ENCODE measurements around the gene ZBTB40.

ZBTB40 gene

GRCh38 chr1:22440582-22440981, 11.1 kb upstream of the ZBTB40 start:
- TF ChIP-seq, protein P1, sequence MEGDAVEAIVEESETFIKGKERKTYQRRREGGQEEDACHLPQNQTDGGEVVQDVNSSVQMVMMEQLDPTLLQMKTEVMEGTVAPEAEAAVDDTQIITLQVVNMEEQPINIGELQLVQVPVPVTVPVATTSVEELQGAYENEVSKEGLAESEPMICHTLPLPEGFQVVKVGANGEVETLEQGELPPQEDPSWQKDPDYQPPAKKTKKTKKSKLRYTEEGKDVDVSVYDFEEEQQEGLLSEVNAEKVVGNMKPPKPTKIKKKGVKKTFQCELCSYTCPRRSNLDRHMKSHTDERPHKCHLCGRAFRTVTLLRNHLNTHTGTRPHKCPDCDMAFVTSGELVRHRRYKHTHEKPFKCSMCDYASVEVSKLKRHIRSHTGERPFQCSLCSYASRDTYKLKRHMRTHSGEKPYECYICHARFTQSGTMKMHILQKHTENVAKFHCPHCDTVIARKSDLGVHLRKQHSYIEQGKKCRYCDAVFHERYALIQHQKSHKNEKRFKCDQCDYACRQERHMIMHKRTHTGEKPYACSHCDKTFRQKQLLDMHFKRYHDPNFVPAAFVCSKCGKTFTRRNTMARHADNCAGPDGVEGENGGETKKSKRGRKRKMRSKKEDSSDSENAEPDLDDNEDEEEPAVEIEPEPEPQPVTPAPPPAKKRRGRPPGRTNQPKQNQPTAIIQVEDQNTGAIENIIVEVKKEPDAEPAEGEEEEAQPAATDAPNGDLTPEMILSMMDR (IDR thresholded peaks at IDR 0.05; ENCODE audit: low read depth, low read length), result no peak
- TF ChIP-seq EZH2phosphoT487 (IDR thresholded peaks at IDR 0.05; ENCODE audit: low read depth), result no peak
- Histone ChIP-seq H3K9me3 (ENCODE audit: insufficient read depth, low read length) (0 out of 2 replicates have a peak, but pooled peaks cover 10% of the 10 kb centered on the region), H3K4me1 (ENCODE audit: low read length) (no peaks in the 10 kb centered on the region), H3K36me3 (replicated peaks; ENCODE audit: low read depth, low read length) (no peaks in the 10 kb centered on the region), H3K27ac (ENCODE audit: low read length) (no peak overlapping the region), H3K4me3 (ENCODE audit: low read length) (no peak overlapping the region), H3K9ac (ENCODE audit: low read length) (no peak overlapping the region), H2AFZ (ENCODE audit: low read depth, low read length) (no peak overlapping the region), H4K20me1 (ENCODE audit: insufficient read depth, low read length) (no peaks in the 10 kb centered on the region), H3K79me2 (ENCODE audit: low read length) (no peaks in the 10 kb centered on the region), H3K27me3 (ENCODE audit: low read depth, low read length) (no peaks in the 10 kb centered on the region), H3K4me2 (ENCODE audit: low read length) (no peak overlapping the region)

DNA sequence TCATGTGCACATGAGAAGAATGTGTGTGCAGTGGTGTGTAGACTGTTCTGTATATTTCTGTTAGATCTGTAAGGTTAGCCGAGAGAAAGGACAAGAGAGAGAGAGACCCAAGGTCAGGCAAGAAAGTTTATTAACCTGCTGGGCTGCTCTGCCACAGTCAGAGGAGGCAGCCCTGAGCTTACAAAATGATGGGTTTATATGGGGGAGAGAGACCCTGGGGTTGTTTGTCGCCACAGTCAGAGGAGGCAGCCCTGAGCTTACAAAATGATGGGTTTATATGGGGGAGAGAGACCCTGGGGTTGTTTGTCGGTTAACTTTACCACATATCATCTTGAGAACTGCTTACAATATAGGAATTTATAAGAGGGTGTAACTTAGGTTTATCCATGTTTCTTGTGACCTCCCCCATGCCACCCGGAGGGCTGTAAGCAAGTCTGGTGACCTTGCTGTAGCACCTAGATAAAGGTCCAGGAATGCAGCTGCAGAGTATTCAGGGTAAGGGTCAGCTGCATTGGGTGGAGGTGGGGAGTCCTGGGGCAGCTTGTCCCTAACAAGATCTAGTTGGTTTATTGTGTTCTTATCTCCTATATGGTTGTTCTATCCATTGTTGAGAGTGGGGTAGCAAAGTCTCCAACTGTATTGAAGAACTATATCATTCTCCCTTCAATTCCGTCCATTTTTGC, 9.3 kb upstream of the ZBTB40 start:
- Histone ChIP-seq H3K27ac (ENCODE audit: low read length) (no peak overlapping the region), H3K4me3 (ENCODE audit: low read length) (no peak overlapping the region), H2AFZ (ENCODE audit: low read depth, low read length) (no peak overlapping the region), H4K20me1 (ENCODE audit: insufficient read depth, low read length) (no peaks in the 10 kb centered on the region), H3K4me2 (ENCODE audit: low read length) (no peak overlapping the region), H3K9ac (ENCODE audit: low read length) (no peak overlapping the region), H3K9me3 (ENCODE audit: insufficient read depth, low read length) (0 out of 2 replicates have a peak, but pooled peaks cover 10% of the 10 kb centered on the region), H3K79me2 (ENCODE audit: low read length) (no peaks in the 10 kb centered on the region), H3K27me3 (ENCODE audit: low read depth, low read length) (no peaks in the 10 kb centered on the region), H3K36me3 (replicated peaks; ENCODE audit: low read depth, low read length) (no peaks in the 10 kb centered on the region), H3K4me1 (ENCODE audit: low read length) (no peaks in the 10 kb centered on the region)
- TF ChIP-seq, protein P1 (IDR thresholded peaks at IDR 0.05; ENCODE audit: low read depth, low read length), result no peak
- no peak for TF ChIP-seq EZH2phosphoT487 (IDR thresholded peaks at IDR 0.05; ENCODE audit: low read depth)

GRCh38 chr1:22443332-22443731, 8.3 kb upstream of the ZBTB40 start:
- no peak overlapping the region for H3K9ac ChIP-seq (ENCODE audit: low read length)
- no peak overlapping the region for H3K27ac ChIP-seq (ENCODE audit: low read length)
- H3K4me1 ChIP-seq (ENCODE audit: low read length), result no peaks in the 10 kb centered on the region
- H3K27me3 ChIP-seq (ENCODE audit: low read depth, low read length), result no peaks in the 10 kb centered on the region
- H2AFZ ChIP-seq (ENCODE audit: low read depth, low read length), result no peak overlapping the region
- no peak overlapping the region for H3K4me2 ChIP-seq (ENCODE audit: low read length)
- no peak for TF ChIP-seq EZH2phosphoT487 (IDR thresholded peaks at IDR 0.05; ENCODE audit: low read depth)
- TF ChIP-seq, protein P1 (IDR thresholded peaks at IDR 0.05; ENCODE audit: low read depth, low read length), result no peak
- H3K4me3 ChIP-seq (ENCODE audit: low read length), result no peak overlapping the region
- no peaks in the 10 kb centered on the region for H4K20me1 ChIP-seq (ENCODE audit: insufficient read depth, low read length)
- H3K36me3 ChIP-seq (replicated peaks; ENCODE audit: low read depth, low read length), result no peaks in the 10 kb centered on the region
- H3K79me2 ChIP-seq (ENCODE audit: low read length), result no peaks in the 10 kb centered on the region
- H3K9me3 ChIP-seq (ENCODE audit: insufficient read depth, low read length), result 0 out of 2 replicates have a peak, but pooled peaks cover 10% of the 10 kb centered on the region

- Histone ChIP-seq H4K20me1 (ENCODE audit: insufficient read depth, low read length) (no peaks in the 10 kb centered on the region), H3K79me2 (ENCODE audit: low read length) (no peaks in the 10 kb centered on the region), H3K4me2 (ENCODE audit: low read length) (no peak overlapping the region), H3K4me1 (ENCODE audit: low read length) (no peaks in the 10 kb centered on the region), H3K9ac (ENCODE audit: low read length) (no peak overlapping the region), H3K9me3 (ENCODE audit: insufficient read depth, low read length) (0 out of 2 replicates have a peak, but pooled peaks cover 10% of the 10 kb centered on the region), H3K27me3 (ENCODE audit: low read depth, low read length) (no peaks in the 10 kb centered on the region), H3K36me3 (replicated peaks; ENCODE audit: low read depth, low read length) (no peaks in the 10 kb centered on the region), H3K4me3 (ENCODE audit: low read length) (no peak overlapping the region), H3K27ac (ENCODE audit: low read length) (no peak overlapping the region), H2AFZ (ENCODE audit: low read depth, low read length) (no peak overlapping the region)
- TF ChIP-seq, protein P1 (IDR thresholded peaks at IDR 0.05; ENCODE audit: low read depth, low read length), result no peak
- TF ChIP-seq EZH2phosphoT487 (IDR thresholded peaks at IDR 0.05; ENCODE audit: low read depth), result no peak
These were observed 6.8 kb upstream of the ZBTB40 start for GRCh38 chr1:22444856-22445255.

Data from OCI-LY3 (cell line).